ENCODE measurements around the gene LASP1NB.

LASP1NB gene

GRCh38 chr17:38881600-38882191, 43.7 kb upstream of the LASP1NB start:
- Histone ChIP-seq H3K4me3 (no peak overlapping the region), H3K36me3 (peaks cover 0 to 89% (median 48%) of the 10 kb centered on the region in 6 donors), H3K27me3 (replicated peaks in 1 of 7) (no peaks in the 10 kb centered on the region), H3K27ac (peak overlapping the region in 7 of 8 donors; percentile 3 to 84 (median 52)), H3K4me1 (peaks cover 73 to 100% (median 98%) of the 10 kb centered on the region in 6 donors), H3K9me3 (no peaks in the 10 kb centered on the region)
- 32 to 47% (median 44%) methylated on average over 4 to 8 of the region's 8 CpGs for WGBS, 5 donors
- intact Hi-C loops (cut with DNase I; ENCODE audit: low total_unique reads), result no loop called here
- TF ChIP-seq POLR2AphosphoS5 (IDR thresholded peaks at IDR 0.05) (peak; percentile 55 to 79 (median 75)), POLR2A (IDR thresholded peaks at IDR 0.05) (no peak)
- no peak for DNase-seq

GRCh38 chr17:38882870-38883269, 42.5 kb upstream of the LASP1NB start:
- no peak for TF ChIP-seq POLR2AphosphoS5 (IDR thresholded peaks at IDR 0.05)
- TF ChIP-seq POLR2A (IDR thresholded peaks at IDR 0.05), result no peak
- TF ChIP-seq, protein P1, sequence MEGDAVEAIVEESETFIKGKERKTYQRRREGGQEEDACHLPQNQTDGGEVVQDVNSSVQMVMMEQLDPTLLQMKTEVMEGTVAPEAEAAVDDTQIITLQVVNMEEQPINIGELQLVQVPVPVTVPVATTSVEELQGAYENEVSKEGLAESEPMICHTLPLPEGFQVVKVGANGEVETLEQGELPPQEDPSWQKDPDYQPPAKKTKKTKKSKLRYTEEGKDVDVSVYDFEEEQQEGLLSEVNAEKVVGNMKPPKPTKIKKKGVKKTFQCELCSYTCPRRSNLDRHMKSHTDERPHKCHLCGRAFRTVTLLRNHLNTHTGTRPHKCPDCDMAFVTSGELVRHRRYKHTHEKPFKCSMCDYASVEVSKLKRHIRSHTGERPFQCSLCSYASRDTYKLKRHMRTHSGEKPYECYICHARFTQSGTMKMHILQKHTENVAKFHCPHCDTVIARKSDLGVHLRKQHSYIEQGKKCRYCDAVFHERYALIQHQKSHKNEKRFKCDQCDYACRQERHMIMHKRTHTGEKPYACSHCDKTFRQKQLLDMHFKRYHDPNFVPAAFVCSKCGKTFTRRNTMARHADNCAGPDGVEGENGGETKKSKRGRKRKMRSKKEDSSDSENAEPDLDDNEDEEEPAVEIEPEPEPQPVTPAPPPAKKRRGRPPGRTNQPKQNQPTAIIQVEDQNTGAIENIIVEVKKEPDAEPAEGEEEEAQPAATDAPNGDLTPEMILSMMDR (IDR thresholded peaks at IDR 0.05 in 8 of 11, conservative IDR thresholded peaks at IDR 0.05 in 3 of 11), result no peak
- Histone ChIP-seq H3K4me1 (peaks cover 65 to 100% (median 96%) of the 10 kb centered on the region in 6 donors), H3K9me3 (no peaks in the 10 kb centered on the region), H3K4me3 (no peak overlapping the region), H3K27me3 (replicated peaks in 1 of 7) (no peaks in the 10 kb centered on the region), H3K27ac (peak overlapping the region in 7 of 8 donors; percentile 48 to 84 (median 72)), H3K36me3 (peaks cover 0 to 89% (median 57%) of the 10 kb centered on the region in 6 donors)
- intact Hi-C loops (cut with DNase I; ENCODE audit: low total_unique reads), result no loop called here
- DNase-seq, result no peak
- 84 to 97% (median 88%) methylated on average over 2 of the region's 2 CpGs for WGBS, 5 donors

DNA sequence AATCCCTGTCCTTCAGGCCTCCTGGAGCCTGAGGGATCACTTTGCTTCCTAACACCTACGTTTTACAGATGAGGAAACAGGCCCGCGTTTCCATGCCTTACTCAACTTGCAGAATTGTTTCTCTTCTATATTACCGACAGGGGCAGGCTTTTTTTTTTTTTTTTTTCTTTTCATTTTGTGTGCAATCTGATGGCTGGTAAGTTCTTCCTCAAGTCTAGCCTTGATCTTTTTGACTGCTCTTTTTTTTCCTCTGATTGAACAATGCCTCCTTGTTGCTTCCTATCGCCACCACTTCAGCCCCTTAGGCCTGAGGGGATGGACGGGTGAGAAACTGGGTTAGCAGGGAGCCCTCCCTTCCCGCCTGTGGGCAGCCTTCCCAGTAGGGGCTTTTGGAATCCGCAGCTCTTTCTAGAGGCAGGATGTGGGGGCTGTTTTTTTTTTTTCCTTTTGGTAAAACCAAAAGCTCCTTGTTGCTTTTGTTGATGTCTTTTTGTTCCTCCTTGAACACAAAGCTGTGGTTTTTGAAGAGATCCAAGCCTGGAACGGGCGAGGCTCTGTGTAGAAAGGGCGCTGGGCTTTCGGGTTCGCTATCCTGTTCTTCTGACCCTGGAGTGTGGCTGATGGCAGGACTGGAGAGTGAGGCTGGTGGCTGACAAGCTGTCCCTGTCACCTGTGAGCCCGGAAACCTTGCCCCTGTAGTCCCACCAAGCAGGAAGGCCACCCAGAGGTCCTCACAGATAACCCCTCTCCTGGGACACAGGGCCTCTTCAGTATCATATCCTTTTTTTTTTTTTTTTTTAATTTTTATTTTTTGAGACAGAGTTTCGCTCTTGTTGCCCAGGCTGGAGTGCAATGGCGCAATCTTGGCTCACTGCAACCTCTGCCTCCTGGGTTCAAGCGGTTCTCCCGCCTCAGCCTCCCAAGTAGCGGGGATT, 41.6 kb upstream of the LASP1NB start:
- no peak for DNase-seq
- Histone ChIP-seq H3K27ac (peak overlapping the region; percentile 17 to 84 (median 73)), H3K4me3 (peak overlapping the region in 2 of 8 donors; percentile 9 to 23), H3K36me3 (peaks cover 0 to 89% (median 53%) of the 10 kb centered on the region in 6 donors), H3K4me1 (peaks cover 60 to 100% (median 91%) of the 10 kb centered on the region in 6 donors), H3K9me3 (no peaks in the 10 kb centered on the region), H3K27me3 (replicated peaks in 1 of 7) (no peaks in the 10 kb centered on the region)
- TF ChIP-seq, protein P1 (IDR thresholded peaks at IDR 0.05 in 8 of 11, conservative IDR thresholded peaks at IDR 0.05 in 3 of 11), result peak in 1 of 11 experiments; percentile 20
- TF ChIP-seq POLR2A (IDR thresholded peaks at IDR 0.05) (no peak), POLR2AphosphoS5 (IDR thresholded peaks at IDR 0.05) (peak in 2 of 3 donors; percentile 14 to 28)
- WGBS, 5 donors, result 32 to 40% (median 36%) methylated on average over 19 of the region's 19 CpGs
- intact Hi-C loops (cut with DNase I; ENCODE audit: low total_unique reads), result no loop called here

GRCh38 chr17:38885044-38885727, 40.2 kb upstream of the LASP1NB start:
- WGBS, 5 donors, result 81 to 89% (median 85%) methylated on average over 7 to 9 of the region's 9 CpGs
- Histone ChIP-seq H3K4me3 (no peak overlapping the region), H3K27me3 (replicated peaks in 1 of 7) (no peaks in the 10 kb centered on the region), H3K27ac (peak overlapping the region in 6 of 8 donors; percentile 11 to 84 (median 58)), H3K9me3 (no peaks in the 10 kb centered on the region), H3K36me3 (peaks cover 0 to 89% (median 52%) of the 10 kb centered on the region in 6 donors), H3K4me1 (peaks cover 52 to 100% (median 90%) of the 10 kb centered on the region in 6 donors)
- intact Hi-C loops (cut with DNase I; ENCODE audit: low total_unique reads), result no loop called here
- no peak for DNase-seq
- no peak for TF ChIP-seq POLR2A (IDR thresholded peaks at IDR 0.05)
